Small intestine (tissue), 7 donors: ENCODE measurements around the gene PSAT1. TPM values are rescaled to one million over a fixed set of nuclear protein-coding genes. Genes with fewer than 3 reads are reported as not detected.
"Not testable (repeated sequence)": the region's sequence is repeated elsewhere in the genome, so short reads cannot be mapped to it uniquely, and the experiment has no call there.

Experiments
- DNase-seq, 2 donors: peaks; one replicate each; pipeline versions ENCODE4 v3.0.0 to v3.0.0-alpha.2; 2013
- FAIRE-seq: peaks from 2 replicates; lab custom pipeline; 2012; peaks lifted over from hg19 to GRCh38; lab: Jason Lieb, UNC
- H3K27ac ChIP-seq, 3 donors: one replicate each; pipeline ENCODE4 v1.5.1; 2013; ENCODE audit warnings: low read length in 2 of 3, mild to moderate bottlenecking in 2 of 3, control low read depth in 1 of 3, inconsistent platforms in 1 of 3, low read depth in 1 of 3, moderate library complexity in 1 of 3
- H3K27me3 ChIP-seq, 3 donors: one replicate each; pipeline ENCODE4 v1.6.1; 2013; ENCODE audit warnings: low read length in 3 of 3, inconsistent platforms in 1 of 3; ENCODE audit not compliant: control insufficient read depth in 3 of 3, insufficient read depth in 3 of 3
- H3K36me3 ChIP-seq, 3 donors: one replicate each; pipeline ENCODE4 v1.6.1; 2013; ENCODE audit warnings: low read length in 3 of 3, inconsistent platforms in 1 of 3, low read depth in 1 of 3, mild to moderate bottlenecking in 1 of 3, moderate library complexity in 1 of 3; ENCODE audit not compliant: control insufficient read depth in 3 of 3, insufficient read depth in 2 of 3
- H3K4me1 ChIP-seq, 3 donors: one replicate each; pipeline ENCODE4 v1.6.1; 2013; ENCODE audit warnings: low read length in 2 of 3, inconsistent platforms in 1 of 3, low read depth in 1 of 3, mild to moderate bottlenecking in 1 of 3, moderate library complexity in 1 of 3; ENCODE audit not compliant: control insufficient read depth in 3 of 3, insufficient read depth in 2 of 3
- H3K4me3 ChIP-seq, 3 donors: one replicate each; pipeline ENCODE4 v1.5.1; 2013; ENCODE audit warnings: low read length in 3 of 3, control low read depth in 1 of 3, inconsistent platforms in 1 of 3, low read depth in 1 of 3, mild to moderate bottlenecking in 1 of 3, moderate library complexity in 1 of 3
- H3K9me3 ChIP-seq, 2 donors: one replicate each; pipeline ENCODE4 v1.6.1; 2013; ENCODE audit warnings: low read depth in 1 of 2, low read length in 1 of 2; ENCODE audit not compliant: control insufficient read depth in 2 of 2, insufficient read depth in 1 of 2
- WGBS, 3 donors: extraction: QIAGEN DNeasy Blood & Tissue Kit; methylation state at CpG; one replicate each; pipeline ENCODE4 v1.1.7; 2013; 5-methylcytosine and 5-hydroxymethylcytosine counted together
- polyA plus RNA-seq, 4 donors: library from polyadenylated mRNA; stranded (reverse) in 3 of 4; unstranded in 1 of 4; fragments of 200-250 nt in 3 of 4; fragments of 120-200 nt in 1 of 4; gene quantifications; one replicate each; pipeline versions ENCODE4 v1.2.1 to v1.2.3, GENCODE V29; 2013
- donor health status: healthy with polysubstance abuse.
- donor health status: control.
- donor health status: control.
- donor health status: Bipolar disorder and iron deficiency.
- donor health status: healthy.

Gene PSAT1
- polyA plus RNA-seq, 4 donors, result 1.8 to 101 (median 2.9) TPM

DNA sequence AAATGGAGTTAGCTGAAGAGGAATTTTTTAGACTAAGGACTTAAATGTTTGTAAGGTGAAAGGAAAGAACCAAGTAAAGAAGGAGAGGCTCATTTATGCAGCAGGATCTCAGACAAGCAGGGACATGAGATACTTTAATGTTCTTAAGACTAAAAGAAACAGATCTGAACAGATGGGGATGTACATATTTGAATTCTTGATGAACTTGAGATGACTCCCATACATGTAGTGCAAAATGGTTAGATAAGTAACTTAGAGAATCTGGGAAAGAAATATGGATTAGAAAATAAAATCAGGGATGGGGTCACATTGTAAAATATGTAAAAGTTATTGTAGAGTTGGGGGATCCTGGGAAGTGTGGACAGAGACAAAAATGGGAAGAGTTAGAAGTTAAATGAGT is 27.1 kb upstream of the PSAT1 start:
- Histone ChIP-seq H3K27me3 (no peaks in the 10 kb centered on the region), H3K4me3 (no peak overlapping the region), H3K4me1 (no peaks in the 10 kb centered on the region), H3K36me3 (peaks cover 1 to 4% (median 2%) of the 10 kb centered on the region in 3 donors), H3K27ac (no peak overlapping the region), H3K9me3 (no peaks in the 10 kb centered on the region)
- DNase-seq (no peak), FAIRE-seq (no peak)

DNA sequence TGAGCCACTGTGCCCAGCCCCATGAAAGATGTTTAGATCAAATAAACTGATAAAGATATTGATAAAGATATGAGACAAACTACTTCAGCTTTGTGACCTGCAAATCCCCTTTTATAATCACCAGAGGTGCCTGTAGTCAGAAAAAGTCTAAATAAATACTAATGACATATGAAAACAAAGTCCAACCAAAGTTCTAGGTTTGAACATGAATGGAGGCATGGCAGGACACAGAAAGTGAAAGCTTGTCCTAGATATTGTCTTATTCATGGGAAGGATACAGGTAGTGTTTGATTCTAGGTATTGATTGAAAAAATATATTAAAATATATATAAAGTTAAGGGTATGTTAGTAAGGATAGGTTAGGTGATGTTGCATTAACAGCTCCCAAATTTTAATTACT is 24.6 kb upstream of the PSAT1 start:
- peaks cover 0 to 1% (median 0%) of the 10 kb centered on the region in 3 donors for H3K36me3 ChIP-seq
- no peak overlapping the region for H3K4me3 ChIP-seq
- H3K27me3 ChIP-seq, result no peaks in the 10 kb centered on the region
- no peak overlapping the region for H3K27ac ChIP-seq
- H3K4me1 ChIP-seq, result no peaks in the 10 kb centered on the region
- FAIRE-seq, result no peak
- DNase-seq, result no peak
- H3K9me3 ChIP-seq, result no peaks in the 10 kb centered on the region

DNA sequence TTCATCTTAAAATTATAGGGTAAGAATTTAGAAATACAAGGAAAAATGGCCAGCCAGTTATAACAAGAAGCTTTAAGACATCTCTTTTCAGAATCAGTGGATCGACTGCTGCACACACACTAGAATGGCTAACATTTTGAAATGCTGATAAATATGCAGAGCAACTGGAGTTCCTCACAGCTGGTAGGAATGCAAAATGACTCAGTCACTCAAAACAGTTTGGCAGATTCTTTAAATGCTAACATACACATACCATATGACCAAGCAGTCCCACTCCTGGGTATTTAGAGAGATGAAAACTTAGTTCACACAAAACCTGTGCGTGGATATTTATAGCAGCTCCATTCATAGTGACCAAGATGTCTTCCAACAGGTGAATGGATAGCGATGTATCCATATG is 23.2 kb upstream of the PSAT1 start:
- Histone ChIP-seq H3K4me1 (no peaks in the 10 kb centered on the region), H3K4me3 (no peak overlapping the region), H3K9me3 (no peaks in the 10 kb centered on the region), H3K36me3 (peaks cover 0 to 1% (median 0%) of the 10 kb centered on the region in 3 donors), H3K27ac (no peak overlapping the region), H3K27me3 (no peaks in the 10 kb centered on the region)
- no peak for FAIRE-seq
- WGBS, 3 donors, result 94 to 95% (median 94%) methylated on average over 3 of the region's 3 CpGs
- DNase-seq, result no peak

DNA sequence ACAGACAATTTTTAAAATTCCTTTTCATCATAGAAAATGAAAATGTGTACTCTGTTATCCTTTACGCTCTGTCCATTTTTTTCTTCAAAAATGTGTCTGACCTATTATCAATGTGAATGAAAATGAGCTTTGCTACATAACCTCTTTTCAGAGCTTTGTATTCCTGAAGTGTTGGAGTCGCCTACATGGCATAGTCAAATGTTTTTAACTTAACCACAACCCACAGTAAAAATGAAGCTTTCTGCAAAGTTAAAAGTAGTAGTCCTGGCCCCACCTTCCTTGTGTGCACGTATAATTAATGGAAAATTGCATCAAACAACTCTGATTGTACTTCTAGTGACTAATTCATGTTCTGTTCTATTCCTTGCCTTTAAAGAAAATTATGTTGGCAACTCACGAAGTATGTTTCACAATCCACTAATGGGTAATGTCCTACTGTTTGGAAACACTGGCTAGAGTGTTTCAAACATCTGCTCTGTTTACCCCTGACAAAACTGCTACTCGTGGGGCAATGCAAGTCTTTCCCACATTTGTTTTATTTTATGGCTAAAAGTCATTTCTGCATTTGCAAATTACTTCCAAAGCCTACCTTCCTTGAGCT is 18.6 kb upstream of the PSAT1 start:
- WGBS, 3 donors, result 64 to 66% (median 65%) methylated on average over 5 of the region's 5 CpGs
- Histone ChIP-seq H3K27ac (no peak overlapping the region), H3K27me3 (no peaks in the 10 kb centered on the region), H3K36me3 (no peaks in the 10 kb centered on the region), H3K4me3 (no peak overlapping the region), H3K4me1 (peaks cover 0 to 3% (median 0%) of the 10 kb centered on the region in 3 donors), H3K9me3 (no peaks in the 10 kb centered on the region)
- FAIRE-seq (no peak), DNase-seq (no peak)

DNA sequence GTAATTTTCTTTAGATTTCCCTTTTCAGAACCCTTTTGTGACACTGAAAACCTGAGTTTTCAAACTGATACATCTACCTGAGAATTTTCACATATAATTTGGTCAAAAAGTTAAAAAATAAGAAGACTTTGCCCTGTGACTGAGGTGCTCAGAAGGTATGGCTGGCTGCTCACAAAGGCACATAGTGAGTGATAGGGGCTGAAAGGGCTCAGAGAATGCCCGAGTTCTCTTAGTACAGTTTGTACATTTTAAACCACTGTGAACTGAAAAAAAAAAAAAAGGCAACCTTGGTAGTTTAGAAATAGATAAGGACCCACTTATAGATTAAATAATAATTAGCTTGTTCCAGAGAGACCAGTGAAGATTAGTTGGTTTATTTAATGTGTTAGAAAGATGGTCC is 18.1 kb upstream of the PSAT1 start:
- no peak overlapping the region for H3K27ac ChIP-seq

DNA sequence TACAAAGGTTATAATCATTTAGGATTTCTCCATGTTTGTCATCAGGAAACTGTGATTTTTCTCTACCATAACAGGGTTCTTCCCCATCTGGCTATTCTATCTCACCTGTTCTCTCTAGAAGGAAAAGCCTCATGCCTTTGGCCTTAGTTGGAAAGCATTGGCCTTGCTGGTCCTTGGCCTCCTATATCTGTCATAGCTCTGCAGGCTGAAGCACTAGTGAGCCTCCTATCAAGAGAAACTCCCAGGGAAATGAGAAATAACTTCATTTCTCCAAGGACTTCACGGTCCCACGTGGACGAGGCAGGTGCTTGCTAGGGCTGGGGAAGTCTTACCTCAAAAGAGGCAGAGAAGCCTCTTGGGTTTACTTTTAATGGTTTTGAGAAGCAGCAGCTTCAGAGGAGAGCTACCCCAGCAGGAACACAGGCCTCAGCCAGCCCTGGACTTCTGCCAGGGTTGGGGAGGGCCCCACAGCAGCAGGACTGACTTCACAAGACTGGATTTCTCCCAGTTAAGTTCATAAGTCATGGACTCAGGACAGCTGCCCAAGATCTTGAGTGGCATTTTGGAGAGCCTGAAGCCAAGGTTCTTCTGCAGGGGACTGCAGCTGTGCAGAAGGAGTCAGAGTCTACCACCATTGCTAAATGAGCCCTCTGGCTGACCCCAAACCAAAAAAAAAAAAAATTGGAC is 15.8 kb upstream of the PSAT1 start:
- Histone ChIP-seq H3K27me3 (no peaks in the 10 kb centered on the region), H3K27ac (no peak overlapping the region), H3K4me1 (peaks cover 0 to 3% (median 0%) of the 10 kb centered on the region in 3 donors), H3K36me3 (no peaks in the 10 kb centered on the region), H3K4me3 (no peak overlapping the region), H3K9me3 (peaks cover 0 to 2% of the 10 kb centered on the region in 2 donors)
- FAIRE-seq (no peak), DNase-seq (peak in 1 of 2 donors; percentile 58)
- 56 to 76% (median 62%) methylated on average over 3 of the region's 3 CpGs for WGBS, 3 donors

More for the DNA sequence above, 18.1 kb upstream of the PSAT1 start:
- Histone ChIP-seq H3K4me3 (no peak overlapping the region), H3K9me3 (no peaks in the 10 kb centered on the region), H3K4me1 (peaks cover 0 to 3% (median 0%) of the 10 kb centered on the region in 3 donors), H3K36me3 (no peaks in the 10 kb centered on the region), H3K27me3 (no peaks in the 10 kb centered on the region)
- DNase-seq (no peak), FAIRE-seq (no peak)
- WGBS, 3 donors, result 50 to 80% (median 74%) methylated on average over 1 of the region's 1 CpG

DNA sequence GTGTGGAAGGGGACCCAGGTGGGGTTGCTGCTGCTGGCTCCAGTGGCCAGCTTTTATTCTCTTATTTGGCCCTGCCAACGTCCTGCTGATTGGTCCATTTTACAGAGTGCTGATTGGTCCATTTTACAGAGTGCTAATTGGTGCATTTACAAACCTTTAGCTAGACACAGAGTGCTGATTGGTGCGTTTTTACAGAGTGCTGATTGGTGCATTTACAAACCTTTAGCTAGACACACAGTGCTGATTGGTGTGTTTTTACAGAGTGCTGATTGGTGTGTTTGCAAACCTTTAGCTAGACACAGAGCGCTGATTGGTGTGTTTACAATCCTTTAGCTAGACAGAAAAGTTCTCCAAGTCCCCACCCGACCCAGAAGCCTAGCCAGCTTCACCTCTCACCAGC is 12.7 kb upstream of the PSAT1 start:
- H3K36me3 ChIP-seq, FAIRE-seq, H3K27me3 ChIP-seq, H3K9me3 ChIP-seq, H3K27ac ChIP-seq, DNase-seq, H3K4me3 ChIP-seq, H3K4me1 ChIP-seq: not testable (repeated sequence)
- WGBS, 3 donors, result 89% methylated on average over 4 of the region's 4 CpGs

DNA sequence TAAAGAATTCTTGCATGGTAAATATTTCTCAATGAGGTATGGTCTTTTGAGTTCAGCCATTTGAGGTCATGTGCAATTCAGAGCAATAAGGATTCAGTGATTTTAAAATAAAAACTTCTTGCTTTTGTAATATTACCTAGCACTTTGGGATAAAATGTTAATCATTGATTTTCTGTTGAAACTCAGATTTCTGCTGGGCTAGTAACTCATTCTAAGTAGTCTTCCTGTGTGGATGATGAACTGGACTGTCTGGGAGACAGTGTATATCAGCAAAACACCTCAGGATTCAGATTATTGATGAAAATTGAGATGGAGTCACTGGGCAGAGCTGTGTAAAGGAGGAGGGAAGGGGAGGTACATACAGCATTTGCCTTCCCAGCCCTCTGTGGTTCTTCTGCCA is 10.8 kb upstream of the PSAT1 start:
- Histone ChIP-seq H3K4me3 (no peak overlapping the region), H3K36me3 (no peaks in the 10 kb centered on the region), H3K27ac (no peak overlapping the region), H3K9me3 (peaks cover 0 to 2% of the 10 kb centered on the region in 2 donors), H3K27me3 (no peaks in the 10 kb centered on the region), H3K4me1 (peaks cover 0 to under 1% (median 0%) of the 10 kb centered on the region in 3 donors)
- DNase-seq (no peak), FAIRE-seq (no peak)
